Breast epithelium (tissue), 3 donors: ENCODE measurements around the gene CYP2U1.

Experiments
- CTCF ChIP-seq, 3 donors: fragments of 450-650 bp; IDR thresholded peaks; one replicate each; pipeline ENCODE4 v1.5.1; 2016 to 2017; ENCODE audit warnings: antibody characterized with exemption in 3 of 3, mild to moderate bottlenecking in 3 of 3, moderate library complexity in 3 of 3
- POLR2A ChIP-seq: fragments of 450-650 bp; IDR thresholded peaks from one replicate; pipeline ENCODE4 v1.6.1; 2016; ENCODE audit warnings: antibody characterized with exemption, mild to moderate bottlenecking, moderate library complexity

GRCh38 chr4:107930821-107931774 lies at the start of gene CYP2U1:
- no peak for TF ChIP-seq CTCF (IDR thresholded peaks at IDR 0.05)
- TF ChIP-seq POLR2A, result no peak
